NCI-H69 (cell line): ENCODE measurements around the gene HMMR.
"Not testable (repeated sequence)": the region's sequence is repeated elsewhere in the genome, so short reads cannot be mapped to it uniquely, and the experiment has no call there.

ENCODE experiments used
- DNase-seq: peaks from one replicate; lab custom pipeline; 2025; lab: John Stamatoyannopoulos, UW

Gene HMMR

DNA sequence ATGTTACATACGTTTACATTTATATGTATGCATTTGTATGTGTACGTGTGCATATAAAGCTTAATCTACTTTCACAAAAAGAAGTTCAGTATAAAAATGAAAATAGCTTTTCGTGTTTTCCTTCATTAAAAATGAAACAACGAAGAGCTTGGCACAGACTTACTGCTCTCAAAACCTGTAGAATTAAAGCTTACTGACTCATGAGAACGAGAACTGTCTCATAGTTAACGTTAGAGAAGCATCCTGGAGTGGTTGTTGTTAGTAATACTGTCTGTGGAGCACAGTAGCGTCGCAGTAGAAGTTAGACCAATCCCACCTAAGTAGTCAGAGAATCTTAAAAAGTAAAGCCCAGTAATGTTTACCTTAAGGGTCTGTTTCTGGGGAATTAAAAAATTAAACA is 46.3 kb downstream of the HMMR start:
- DNase-seq: peak; percentile 20

GRCh38 chr5:163508753-163509152 is 48.3 kb downstream of the HMMR start:
- no peak for DNase-seq

GRCh38 chr5:163509291-163509951 is 49.0 kb downstream of the HMMR start:
- DNase-seq: peak; percentile 74

DNA sequence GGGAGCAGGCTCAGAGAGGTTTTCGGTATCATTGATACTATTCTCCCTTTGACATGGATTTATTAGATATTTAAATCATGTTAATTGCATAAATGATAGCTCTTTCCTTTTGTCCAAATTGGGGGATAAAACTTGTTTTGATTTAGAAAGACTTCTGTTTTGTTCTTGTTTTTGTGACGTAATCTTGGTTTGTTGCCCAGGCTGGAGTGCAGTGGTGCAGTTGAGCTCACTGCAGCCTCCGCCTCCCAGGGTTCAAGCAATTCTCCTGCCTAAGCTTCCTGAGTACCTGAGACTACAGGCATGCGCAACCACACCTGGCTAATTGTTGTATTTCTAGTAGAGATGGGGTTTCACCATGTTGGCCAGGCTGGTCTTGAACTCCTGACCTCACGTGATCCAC is 52.1 kb downstream of the HMMR start:
- no peak for DNase-seq

- no peak for DNase-seq
Measured at GRCh38 chr5:163525096-163525495, 64.7 kb downstream of the HMMR start.

- DNase-seq: peak; percentile 17
Measured at GRCh38 chr5:163529698-163530097, 69.3 kb downstream of the HMMR start.

GRCh38 chr5:163531272-163531671 is 70.8 kb downstream of the HMMR start:
- no peak for DNase-seq

DNA sequence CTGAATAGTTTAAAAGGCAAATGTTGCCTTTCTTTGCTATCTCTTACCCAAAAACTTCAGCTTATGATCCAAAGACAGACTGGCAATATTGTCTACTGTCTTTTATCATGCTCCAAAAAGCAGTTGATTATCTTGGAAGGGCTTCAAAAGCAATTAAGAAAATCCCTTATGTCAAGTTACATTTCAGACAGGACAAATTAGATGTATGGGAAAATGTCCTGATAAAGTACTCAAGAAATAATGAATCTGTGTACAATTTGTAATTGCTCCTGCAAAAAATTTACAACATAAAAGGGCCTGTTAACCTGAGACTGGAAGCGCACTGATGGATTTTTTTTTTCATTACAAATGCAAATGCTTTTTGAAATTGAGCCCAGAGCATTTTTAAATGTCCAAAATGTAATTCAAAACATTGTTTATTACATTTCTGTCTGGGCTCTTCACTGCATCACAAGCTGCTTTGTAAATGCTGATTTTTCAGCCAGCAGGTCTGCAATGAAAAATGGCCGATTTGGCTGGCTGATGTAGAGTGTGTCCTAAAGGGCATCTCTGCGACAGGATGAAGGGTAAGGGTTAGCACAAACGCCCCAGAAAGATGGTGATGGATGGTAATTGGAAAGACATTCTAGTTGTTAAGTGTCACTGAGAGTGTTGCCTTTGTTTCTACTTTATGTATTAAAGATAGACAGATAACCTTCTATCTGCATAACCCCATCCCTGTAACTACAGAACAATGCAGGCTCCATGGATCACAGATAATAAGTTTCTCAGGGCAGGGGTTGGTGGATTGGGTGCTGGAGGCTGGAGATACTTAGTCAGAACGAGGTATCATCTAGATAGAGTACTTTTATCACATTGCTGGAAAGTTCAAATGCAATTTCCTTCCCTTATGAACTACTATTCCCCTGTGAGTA is 72.0 kb downstream of the HMMR start:
- DNase-seq: peak; percentile 72

GRCh38 chr5:163533223-163533622 is 72.8 kb downstream of the HMMR start:
- DNase-seq: peak; percentile 40

- DNase-seq: no peak
Measured at GRCh38 chr5:163534492-163535094, 74.2 kb downstream of the HMMR start.

- peak; percentile 29 for DNase-seq
Measured at GRCh38 chr5:163535290-163535689, 74.9 kb downstream of the HMMR start.

DNA sequence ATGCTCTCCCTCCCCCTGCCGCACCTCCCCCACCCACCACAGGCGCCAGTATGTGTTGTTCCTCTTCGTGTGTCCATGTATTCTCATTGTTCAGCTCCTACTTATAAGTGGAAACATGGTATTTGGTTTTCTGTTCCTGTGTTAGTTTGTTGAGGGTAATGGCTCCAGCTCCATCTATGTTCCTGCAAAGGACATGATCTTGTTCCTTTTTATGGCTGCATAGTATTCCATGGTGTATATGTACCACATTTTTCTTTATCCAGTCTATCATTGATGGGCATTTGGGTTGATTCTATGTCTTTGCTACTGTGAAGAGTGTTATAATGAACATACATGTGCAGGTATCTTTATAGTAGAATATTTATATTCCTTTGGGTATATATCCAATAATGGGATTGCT is 76.0 kb downstream of the HMMR start:
- not testable (repeated sequence) for DNase-seq

DNA sequence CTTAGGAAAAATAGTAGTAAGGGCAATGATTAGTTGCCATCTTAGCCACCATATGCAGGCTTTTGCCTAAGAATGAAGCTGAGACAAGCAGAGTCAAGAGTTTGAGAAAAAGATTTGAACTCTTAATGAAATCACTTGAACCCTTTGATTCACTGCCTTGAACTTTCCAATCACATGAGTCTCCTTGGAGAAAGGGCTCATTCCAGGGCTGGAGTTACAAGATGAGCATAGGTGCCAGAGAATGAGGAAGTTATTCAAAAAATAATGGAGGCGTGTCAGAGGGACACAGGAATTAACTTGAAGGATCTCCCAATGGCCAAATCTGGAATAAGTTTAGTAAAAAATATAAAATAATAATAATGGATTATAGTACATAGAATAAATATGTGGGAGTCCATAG is 80.3 kb downstream of the HMMR start:
- DNase-seq: no peak
